Mucosa of descending colon (tissue), 3 donors: Measurements from ENCODE around the gene SEPTIN10. TPM values are rescaled to one million over a fixed set of nuclear protein-coding genes. Genes with fewer than 3 reads are reported as not detected.

Experiments
- ATAC-seq: fragments of 200-7000 bp; cut with Tn5 transposase; one replicate; pipeline ENCODE4 v1.9.1; 2020; ENCODE audit warnings: mild to moderate bottlenecking, moderate library complexity
- DNase-seq, 3 donors: peaks; one replicate each; pipeline ENCODE4 v3.0.0-alpha.2; 2020
- H3K36me3 ChIP-seq: fragments of 200-600 bp; one replicate; pipeline ENCODE4 v1.8.0; 2021; ENCODE audit warnings: low read depth, mild to moderate bottlenecking
- H3K4me1 ChIP-seq: fragments of 200-600 bp; one replicate; pipeline ENCODE4 v1.8.0; 2021; ENCODE audit warnings: low read depth, mild to moderate bottlenecking
- H3K4me3 ChIP-seq: fragments of 200-600 bp; one replicate; pipeline ENCODE4 v1.8.0; 2021; ENCODE audit warnings: mild to moderate bottlenecking
- H3K9me3 ChIP-seq: fragments of 200-600 bp; one replicate; pipeline ENCODE4 v1.8.0; 2021; ENCODE audit warnings: mild to moderate bottlenecking
- CTCF ChIP-seq: fragments of 200-600 bp; IDR thresholded peaks from one replicate; pipeline ENCODE4 v1.8.0; 2022; ENCODE audit warnings: antibody characterized with exemption, mild to moderate bottlenecking
- intact Hi-C, 2 donors: fragments of 100-400 bp; cut with DNase I in 1 of 2; cut with micrococcal nuclease in 1 of 2; formaldehyde crosslinking; loops; one replicate each; pipeline versions ENCODE4 v1.11.0 to v1.11.1; 2022; cut with DNase I, micrococcal nuclease
- total RNA-seq, 3 donors: library from RNA; stranded (reverse); fragmentation: NEBNext Ultra II Directional in 2 of 3; extraction: Animal tissue kit (Norgen Biotek cat#: 25700) in 2 of 3; gene quantifications; one replicate each; pipeline versions ENCODE4 v1.2.1 to v1.2.4, GENCODE V29; 2021 to 2023
- donor health status: DM: no; HTN: no; CAD: no; lungs with moderate emphysema.
- donor health status: DM: no; HTN: no; CAD: no.
- donor health status: DM: no; HTN: yes; CAD: no.

SEPTIN10 gene
- total RNA-seq, 3 donors from 2014 or later: 79.3 to 112 (median 84.1) TPM

DNA sequence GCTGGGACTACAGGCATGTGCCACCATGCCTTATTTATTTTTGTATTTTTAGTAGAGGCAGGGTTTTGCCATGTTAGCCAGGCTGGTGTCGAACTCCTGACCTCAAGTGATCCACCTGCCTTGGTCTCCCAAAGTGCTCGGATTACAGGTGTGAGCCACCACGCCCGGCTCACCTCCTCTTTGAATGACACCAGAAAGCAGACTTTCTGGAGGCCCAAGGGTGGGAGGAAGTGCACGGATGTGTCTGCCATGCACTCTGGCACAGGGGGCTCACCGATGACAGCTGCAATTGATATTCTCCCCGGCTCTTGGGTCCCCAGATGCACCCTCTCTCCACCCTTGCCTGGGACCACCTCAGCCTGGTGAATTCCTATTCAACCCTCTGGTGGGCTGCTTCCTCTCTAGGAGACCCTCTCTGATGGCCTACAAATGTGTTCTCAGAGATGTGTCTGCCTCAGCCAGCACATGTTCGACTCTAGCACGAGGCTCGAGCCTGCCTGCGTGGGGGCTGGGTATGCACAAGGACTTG, 87.3 kb downstream of the SEPTIN10 start:
- no peaks in the 10 kb centered on the region for H3K36me3 ChIP-seq
- no peak for TF ChIP-seq CTCF
- H3K4me3 ChIP-seq: no peak overlapping the region
- intact Hi-C loops: no loop called here
- no peaks in the 10 kb centered on the region for H3K9me3 ChIP-seq
- peaks cover 4% of the 10 kb centered on the region for H3K4me1 ChIP-seq
- ATAC-seq: no peak
- DNase-seq: no peak

- peaks cover 4% of the 10 kb centered on the region for H3K4me1 ChIP-seq
- H3K4me3 ChIP-seq: no peak overlapping the region
- ATAC-seq (no peak), DNase-seq (no peak)
- H3K9me3 ChIP-seq: no peaks in the 10 kb centered on the region
- TF ChIP-seq CTCF: no peak
- intact Hi-C loops: no loop called here
- H3K36me3 ChIP-seq: no peaks in the 10 kb centered on the region
Observed at GRCh38 chr2:109525836-109526235, 87.9 kb downstream of the SEPTIN10 start.

DNA sequence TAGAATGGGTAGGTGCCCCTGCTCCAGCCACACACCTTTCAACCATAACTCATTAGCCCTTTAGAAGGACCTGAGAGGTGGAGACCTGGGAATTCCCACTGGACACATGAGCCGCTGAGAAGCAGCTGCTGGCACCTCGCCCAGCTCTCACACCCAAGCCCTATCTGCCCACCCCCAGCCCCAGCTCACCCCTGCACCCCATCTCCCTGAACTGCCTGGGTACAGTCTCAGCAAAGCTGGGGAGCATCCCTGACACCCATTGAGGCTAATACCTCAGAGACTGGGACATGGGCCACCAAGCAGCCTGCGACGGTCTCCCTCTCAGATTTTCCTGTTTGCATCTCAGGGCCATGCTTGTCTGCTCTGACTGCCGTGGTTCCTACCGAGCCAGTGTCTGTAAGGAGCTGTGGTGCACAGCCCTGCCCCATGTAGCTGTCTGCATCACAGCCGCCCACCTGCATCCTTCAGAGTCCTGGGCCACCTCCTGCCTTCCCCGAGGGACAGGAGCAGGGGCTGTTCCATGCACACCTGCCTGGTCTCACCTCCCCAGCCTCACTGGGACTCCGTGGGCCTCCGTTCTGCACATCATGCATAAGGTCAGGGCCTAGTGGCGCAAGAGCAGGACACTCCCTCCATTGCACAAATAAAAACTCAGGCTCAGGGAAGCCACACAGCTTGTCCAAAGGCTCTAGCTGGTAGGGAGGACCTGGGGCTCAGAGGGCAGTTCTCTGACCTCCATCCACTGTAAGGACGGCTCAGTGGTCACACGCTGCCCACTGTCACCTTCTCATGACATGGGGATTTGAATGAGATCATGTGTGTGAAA, 90.0 kb downstream of the SEPTIN10 start:
- DNase-seq: no peak
- H3K4me3 ChIP-seq: no peak overlapping the region
- H3K36me3 ChIP-seq: no peaks in the 10 kb centered on the region
- no peak for ATAC-seq
- no peaks in the 10 kb centered on the region for H3K9me3 ChIP-seq
- no peak for TF ChIP-seq CTCF
- intact Hi-C loops: no loop called here
- H3K4me1 ChIP-seq: no peaks in the 10 kb centered on the region

GRCh38 chr2:109523121-109523520, 90.6 kb downstream of the SEPTIN10 start:
- intact Hi-C loops: no loop called here
- no peak for DNase-seq
- H3K9me3 ChIP-seq: no peaks in the 10 kb centered on the region
- no peaks in the 10 kb centered on the region for H3K36me3 ChIP-seq
- ATAC-seq: no peak
- no peak for TF ChIP-seq CTCF
- H3K4me1 ChIP-seq: no peaks in the 10 kb centered on the region
- H3K4me3 ChIP-seq: no peak overlapping the region

GRCh38 chr2:109522063-109522374, 91.7 kb downstream of the SEPTIN10 start:
- ATAC-seq (no peak), DNase-seq (no peak)
- H3K9me3 ChIP-seq: no peaks in the 10 kb centered on the region
- no peaks in the 10 kb centered on the region for H3K4me1 ChIP-seq
- intact Hi-C loops: no loop called here
- H3K36me3 ChIP-seq: no peaks in the 10 kb centered on the region
- no peak overlapping the region for H3K4me3 ChIP-seq
- no peak for TF ChIP-seq CTCF
